H54 (cell line): Measurements from ENCODE around the gene USB1.

Experiments used
- DNase-seq: peaks from one replicate; pipeline ENCODE4 v3.0.0; 2011; ENCODE audit warnings: low spot score, mixed read lengths; ENCODE audit not compliant: insufficient read length
- FAIRE-seq: peaks from 3 replicates; lab custom pipeline; 2011; peaks lifted over from hg19 to GRCh38; lab: Jason Lieb, UNC
- POLR2A ChIP-seq: IDR thresholded peaks from 2 replicates; pipeline ENCODE4 v1.6.1; 2011; ENCODE audit warnings: low read depth, mild to moderate bottlenecking, low read length

The USB1 gene

DNA sequence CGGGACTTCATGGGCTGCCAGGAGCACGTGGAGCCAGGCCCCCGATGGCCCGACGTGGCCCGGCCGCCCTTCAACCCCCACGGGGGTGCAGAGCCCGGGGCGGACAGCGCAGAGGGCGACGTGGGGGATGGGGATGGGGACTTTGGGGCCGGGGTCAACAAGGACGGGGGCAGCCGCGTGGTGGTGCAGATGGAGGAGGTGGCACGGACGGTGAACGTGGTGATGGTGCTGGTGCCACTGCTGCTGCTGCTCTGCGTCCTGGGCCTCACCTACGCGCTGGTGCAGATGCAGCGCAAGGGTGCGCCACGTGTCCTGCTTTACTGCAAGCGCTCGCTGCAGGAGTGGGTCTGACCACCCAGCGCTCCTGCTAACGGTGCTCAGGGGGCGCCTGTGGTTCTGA, 43.9 kb downstream of the USB1 start:
- FAIRE-seq: no peak
- DNase-seq: no peak
- TF ChIP-seq POLR2A: no peak

GRCh38 chr16:58046054-58046881, 45.1 kb downstream of the USB1 start:
- TF ChIP-seq POLR2A: no peak
- DNase-seq (no peak), FAIRE-seq (no peak)

GRCh38 chr16:58046936-58047335, 45.7 kb downstream of the USB1 start:
- FAIRE-seq: no peak
- no peak for TF ChIP-seq POLR2A
- DNase-seq: no peak

- FAIRE-seq: no peak
- DNase-seq: no peak
- no peak for TF ChIP-seq POLR2A
These were observed 46.5 kb downstream of the USB1 start for GRCh38 chr16:58047557-58048348.

GRCh38 chr16:58048494-58049231, 47.5 kb downstream of the USB1 start:
- FAIRE-seq: no peak
- TF ChIP-seq POLR2A: no peak
- no peak for DNase-seq

DNA sequence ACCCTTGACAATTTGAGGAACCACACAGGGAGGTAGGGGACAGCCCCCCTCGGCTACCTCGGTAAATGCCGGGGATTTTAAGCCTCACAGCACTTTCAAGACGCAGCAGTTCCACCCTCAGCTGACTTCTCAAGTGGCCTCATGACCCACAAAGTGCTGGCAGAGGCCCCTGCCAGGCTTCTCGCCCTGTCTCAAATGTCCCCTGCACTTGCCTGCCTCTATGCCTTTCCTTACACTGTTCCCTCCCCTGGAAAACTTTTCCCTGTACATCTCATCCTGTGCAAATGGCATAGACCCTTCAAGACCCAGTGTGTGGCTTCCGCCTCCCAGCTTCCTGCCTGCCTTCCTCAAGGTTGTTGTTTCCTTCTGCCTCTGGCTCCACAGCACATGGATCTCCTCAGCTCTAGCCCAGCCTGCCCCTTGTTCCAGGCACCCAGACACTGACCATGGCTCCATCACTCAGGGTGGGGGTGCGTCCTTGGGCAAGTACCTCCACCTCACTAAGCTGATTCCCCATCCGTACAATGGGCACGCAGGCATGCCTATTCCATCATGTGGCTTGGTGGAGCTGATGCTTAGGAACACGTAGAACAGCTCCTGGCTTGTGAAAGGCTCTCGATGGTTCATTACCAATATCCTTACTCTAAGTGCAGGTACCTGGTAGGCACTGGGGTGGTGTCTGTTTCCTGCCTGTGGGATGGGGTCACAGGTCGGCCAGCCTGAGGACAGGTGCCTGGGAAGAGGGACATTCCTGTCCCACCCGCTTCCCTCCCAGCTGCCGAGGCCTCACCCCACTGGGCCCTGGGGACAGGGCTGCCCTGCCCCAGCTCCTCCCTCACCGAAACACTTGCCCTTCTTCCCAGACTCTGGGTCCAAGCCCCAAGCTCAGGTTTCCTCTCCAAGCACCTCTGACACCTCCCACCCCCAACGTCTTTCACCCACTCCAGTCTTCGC, 48.3 kb downstream of the USB1 start:
- TF ChIP-seq POLR2A: no peak
- no peak for FAIRE-seq

GRCh38 chr16:58051296-58051695, 50.1 kb downstream of the USB1 start:
- no peak for TF ChIP-seq POLR2A
- FAIRE-seq (no peak), DNase-seq (no peak)

More for the DNA sequence above, 48.3 kb downstream of the USB1 start:
- no peak for DNase-seq

- no peak for FAIRE-seq
These were observed 50.8 kb downstream of the USB1 start for GRCh38 chr16:58051821-58052603.

GRCh38 chr16:58053682-58054005, 52.4 kb downstream of the USB1 start:
- no peak for TF ChIP-seq POLR2A
- DNase-seq (no peak), FAIRE-seq (no peak)

More at GRCh38 chr16:58051821-58052603, 50.8 kb downstream of the USB1 start:
- no peak for DNase-seq
- no peak for TF ChIP-seq POLR2A

GRCh38 chr16:58054289-58054688, 53.1 kb downstream of the USB1 start:
- FAIRE-seq: no peak

DNA sequence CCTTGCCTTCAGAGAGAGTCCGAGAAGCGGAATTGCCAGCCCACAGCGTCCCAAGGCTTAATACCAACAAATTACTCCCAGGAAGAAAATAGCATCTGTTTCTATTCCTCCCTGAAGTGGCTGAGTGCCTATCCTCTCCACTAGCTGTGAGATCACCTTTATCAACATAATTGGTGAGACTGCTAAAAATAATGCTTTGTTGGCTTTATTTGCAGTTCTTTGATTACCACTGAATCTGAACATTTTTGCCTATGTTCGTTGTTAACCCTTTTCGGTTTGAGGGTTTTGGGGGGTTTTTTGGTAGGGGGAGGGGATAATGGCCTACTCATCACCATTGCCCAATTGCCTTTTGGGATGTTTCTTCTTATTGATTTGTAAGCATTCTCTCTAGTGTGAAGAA, 55.4 kb downstream of the USB1 start:
- FAIRE-seq: no peak
- no peak for TF ChIP-seq POLR2A

More at GRCh38 chr16:58054289-58054688, 53.1 kb downstream of the USB1 start:
- no peak for TF ChIP-seq POLR2A
- DNase-seq: no peak

GRCh38 chr16:58057121-58057520, 55.9 kb downstream of the USB1 start:
- FAIRE-seq: no peak
- no peak for DNase-seq
- no peak for TF ChIP-seq POLR2A

More for the DNA sequence above, 55.4 kb downstream of the USB1 start:
- DNase-seq: no peak
